Parathyroid adenoma (tissue), 2 donors: ENCODE results near the gene SKAP1.

Experiments
- H2AFZ ChIP-seq: fragments of 300-600 bp; sonication (generic); one replicate; pipeline ENCODE4 v1.7.0; 2017; ENCODE audit warnings: antibody characterized with exemption, mild to moderate bottlenecking
- H3K27ac ChIP-seq: fragments of 300-600 bp; sonication (generic); one replicate; pipeline ENCODE4 v1.7.0; 2017
- H3K27me3 ChIP-seq: fragments of 300-600 bp; sonication (generic); one replicate; pipeline ENCODE4 v1.7.0; 2017; ENCODE audit warnings: low read length; ENCODE audit not compliant: control insufficient read depth, insufficient read depth
- H3K36me3 ChIP-seq: fragments of 300-600 bp; sonication (generic); one replicate; pipeline ENCODE4 v1.7.0; 2017; ENCODE audit warnings: low read length; ENCODE audit not compliant: control insufficient read depth, insufficient read depth
- H3K4me1 ChIP-seq: fragments of 300-600 bp; sonication (generic); one replicate; pipeline ENCODE4 v1.7.0; 2017; ENCODE audit warnings: control low read depth
- H3K4me2 ChIP-seq: fragments of 300-600 bp; sonication (generic); one replicate; pipeline ENCODE4 v1.7.0; 2017; ENCODE audit warnings: low read length
- H3K4me3 ChIP-seq: fragments of 300-600 bp; sonication (generic); one replicate; pipeline ENCODE4 v1.7.0; 2017; ENCODE audit warnings: low read depth, low read length
- H3K79me2 ChIP-seq: fragments of 300-600 bp; sonication (generic); one replicate; pipeline ENCODE4 v1.7.0; 2017; ENCODE audit warnings: control low read depth
- H3K9ac ChIP-seq: fragments of 300-600 bp; sonication (generic); one replicate; pipeline ENCODE4 v1.7.0; 2017; ENCODE audit warnings: mild to moderate bottlenecking
- H3K9me3 ChIP-seq: fragments of 300-600 bp; sonication (generic); one replicate; pipeline ENCODE4 v1.7.0; 2017; ENCODE audit warnings: low read length; ENCODE audit not compliant: control insufficient read depth
- CTCF ChIP-seq: fragments of 300-600 bp; sonication (generic); IDR thresholded peaks from one replicate; pipeline ENCODE4 v1.7.0; 2017; ENCODE audit warnings: antibody characterized with exemption, mild to moderate bottlenecking
- donor health status: primary hyperparathyroidism.

Gene SKAP1

DNA sequence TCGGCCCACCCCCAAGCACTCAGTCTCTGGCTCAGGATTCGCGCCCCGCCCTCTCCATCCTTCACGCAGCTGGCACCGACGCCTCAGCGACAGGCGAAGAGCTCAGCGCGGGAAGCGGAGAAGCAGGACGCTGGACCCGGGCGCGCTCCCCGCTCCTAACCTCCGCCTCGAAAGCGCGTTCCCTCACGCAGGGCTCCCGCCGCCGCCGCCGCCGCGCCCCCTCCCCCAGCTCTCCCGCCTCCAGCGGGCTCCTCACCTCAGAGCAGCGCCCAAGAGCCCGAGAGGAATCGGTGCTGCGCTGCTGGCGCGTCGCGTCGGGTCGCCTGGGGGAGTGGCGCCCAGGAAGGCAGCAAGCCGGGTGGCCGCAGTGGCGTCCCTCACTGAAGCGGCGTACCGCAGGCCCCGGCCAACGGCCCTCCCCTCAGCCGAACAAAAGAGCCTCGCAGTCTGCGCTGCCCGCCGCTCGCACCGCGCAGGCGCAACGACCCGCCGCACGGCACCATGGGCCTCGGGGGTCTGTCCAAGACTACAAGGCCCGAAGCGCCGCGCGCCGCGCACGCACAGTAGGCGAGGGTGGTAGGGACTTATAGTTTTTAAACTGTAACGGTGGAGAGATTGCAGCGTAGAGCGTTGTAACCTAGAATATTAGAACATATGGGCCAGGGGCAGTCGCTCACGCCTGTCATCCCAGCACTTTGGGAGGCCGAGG is 328.8 kb downstream of the SKAP1 start, which contains the start of gene CBX1:
CBX1 (minus strand) TSS at position 467 of the 709 bp plus-strand sequence. CDS start 24,474 bp downstream, outside the sequence.
- Histone ChIP-seq H3K27ac (peak within 1 kb of the TSS; percentile 74), H3K9ac (peak within 1 kb of the TSS; percentile 54), H3K79me2 (peaks cover 17% of the 10 kb centered on the region), H3K9me3 (no peaks in the 10 kb centered on the region), H3K4me2 (peak within 1 kb of the TSS; percentile 98), H3K4me1 (no peaks in the 10 kb centered on the region), H3K4me3 (peak within 1 kb of the TSS; percentile 93), H3K36me3 (no peaks in the 10 kb centered on the region), H3K27me3 (no peaks in the 10 kb centered on the region), H2AFZ (peak within 1 kb of the TSS; percentile 98)
- TF ChIP-seq CTCF, result no peak

- Histone ChIP-seq H3K27me3 (no peaks in the 10 kb centered on the region), H3K4me1 (no peaks in the 10 kb centered on the region), H3K36me3 (no peaks in the 10 kb centered on the region), H3K4me2 (peak overlapping the region; percentile 98), H3K9me3 (no peaks in the 10 kb centered on the region), H3K9ac (peak overlapping the region; percentile 54), H3K4me3 (peak overlapping the region; percentile 93), H3K27ac (peak overlapping the region; percentile 74), H3K79me2 (peaks cover 17% of the 10 kb centered on the region), H2AFZ (peak overlapping the region; percentile 98)
- no peak for TF ChIP-seq CTCF
Measured at GRCh38 chr17:48100591-48101011, 329.4 kb downstream of the SKAP1 start.

GRCh38 chr17:48100160-48100559 is 329.9 kb downstream of the SKAP1 start:
- peak overlapping the region; percentile 74 for H3K27ac ChIP-seq
- H3K9me3 ChIP-seq, result no peaks in the 10 kb centered on the region
- H3K4me2 ChIP-seq, result peak overlapping the region; percentile 98
- no peaks in the 10 kb centered on the region for H3K4me1 ChIP-seq
- no peaks in the 10 kb centered on the region for H3K36me3 ChIP-seq
- H3K79me2 ChIP-seq, result peaks cover 17% of the 10 kb centered on the region
- H3K4me3 ChIP-seq, result peak overlapping the region; percentile 93
- no peak overlapping the region for H3K9ac ChIP-seq
- H2AFZ ChIP-seq, result peak overlapping the region; percentile 98
- no peaks in the 10 kb centered on the region for H3K27me3 ChIP-seq
- TF ChIP-seq CTCF, result no peak

GRCh38 chr17:48095611-48096010 is 334.4 kb downstream of the SKAP1 start:
- Histone ChIP-seq H3K27me3 (no peaks in the 10 kb centered on the region), H2AFZ (no peak overlapping the region), H3K27ac (no peak overlapping the region), H3K79me2 (peaks cover 39% of the 10 kb centered on the region), H3K36me3 (no peaks in the 10 kb centered on the region), H3K4me2 (no peak overlapping the region), H3K9me3 (no peaks in the 10 kb centered on the region), H3K4me1 (no peaks in the 10 kb centered on the region), H3K4me3 (no peak overlapping the region), H3K9ac (no peak overlapping the region)
- TF ChIP-seq CTCF, result no peak
